ENCODE measurements around the gene OR11H7. TPM values are rescaled to one million over a fixed set of nuclear protein-coding genes. Genes with fewer than 3 reads are reported as not detected.
"Not testable (repeated sequence)": the region's sequence is repeated elsewhere in the genome, so short reads cannot be mapped to it uniquely, and the experiment has no call there.

Gene OR11H7
- total RNA-seq, 5 donors from 2014 or later (not counting 1 experiment from before 2014, with no cell fraction given), result not detected

- Histone ChIP-seq H3K4me1 (ENCODE audit: control insufficient read depth in 1 of 2, extremely low read depth in 1 of 2, insufficient read depth in 2 of 2, low read length in 2 of 2) (no peaks in the 10 kb centered on the region), H3K9me3 (no peaks in the 10 kb centered on the region), H3K4me3 (ENCODE audit: control insufficient read depth in 1 of 2, extremely low read depth in 1 of 2, low read length in 1 of 2) (no peak overlapping the region), H3K36me3 (ENCODE audit: control insufficient read depth in 2 of 2, extremely low read depth in 1 of 2, insufficient read depth in 1 of 2, low read length in 1 of 2) (no peaks in the 10 kb centered on the region), H3K27ac (ENCODE audit: low read length) (no peak overlapping the region), H3K27me3 (replicated peaks in 1 of 2; ENCODE audit: control insufficient read depth in 2 of 2, extremely low read depth in 1 of 2, insufficient read depth in 2 of 2, low read length in 1 of 2) (no peaks in the 10 kb centered on the region)
- no peak overlapping the region for H3K27ac Mint-ChIP-seq
- no peak for DNase-seq
- no peak for ATAC-seq (replicated peaks in 1 of 4)
- H3K4me1 Mint-ChIP-seq, result no peaks in the 10 kb centered on the region
- no peaks in the 10 kb centered on the region for H3K36me3 Mint-ChIP-seq
- ChIA-PET POLR2A (no interaction called here), CTCF (no interaction called here)
- H3K27me3 Mint-ChIP-seq, result peaks cover 11 to 16% of the 10 kb centered on the region in 2 donors
- H3K4me3 Mint-ChIP-seq, result no peak overlapping the region
- no peaks in the 10 kb centered on the region for H3K9me3 Mint-ChIP-seq
Measured at GRCh38 chr14:20194101-20194500, 34.7 kb upstream of the OR11H7 start.

- CTCF ChIA-PET; H3K27ac ChIP-seq (ENCODE audit: low read length); H3K9me3 ChIP-seq; H3K4me1 Mint-ChIP-seq; DNase-seq; H3K36me3 Mint-ChIP-seq; H3K36me3 ChIP-seq (ENCODE audit: control insufficient read depth in 2 of 2, extremely low read depth in 1 of 2, insufficient read depth in 1 of 2, low read length in 1 of 2); H3K4me3 Mint-ChIP-seq; H3K27me3 ChIP-seq (replicated peaks in 1 of 2; ENCODE audit: control insufficient read depth in 2 of 2, extremely low read depth in 1 of 2, insufficient read depth in 2 of 2, low read length in 1 of 2); H3K4me1 ChIP-seq (ENCODE audit: control insufficient read depth in 1 of 2, extremely low read depth in 1 of 2, insufficient read depth in 2 of 2, low read length in 2 of 2); H3K9me3 Mint-ChIP-seq; ATAC-seq (replicated peaks in 1 of 4); H3K4me3 ChIP-seq (ENCODE audit: control insufficient read depth in 1 of 2, extremely low read depth in 1 of 2, low read length in 1 of 2); POLR2A ChIA-PET; H3K27ac Mint-ChIP-seq: not testable (repeated sequence)
- WGBS (ENCODE audit: insufficient coverage), result 60% methylated on average over 2 of the region's 6 CpGs
- peaks cover 11 to 16% of the 10 kb centered on the region in 2 donors for H3K27me3 Mint-ChIP-seq
Measured at GRCh38 chr14:20195170-20195569, 33.6 kb upstream of the OR11H7 start.

GRCh38 chr14:20195911-20196310 lies 32.9 kb upstream of the OR11H7 start:
- H3K9me3 ChIP-seq, result no peaks in the 10 kb centered on the region
- H3K27ac Mint-ChIP-seq, result no peak overlapping the region
- no peaks in the 10 kb centered on the region for H3K4me1 ChIP-seq (ENCODE audit: control insufficient read depth in 1 of 2, extremely low read depth in 1 of 2, insufficient read depth in 2 of 2, low read length in 2 of 2)
- H3K4me3 ChIP-seq (ENCODE audit: control insufficient read depth in 1 of 2, extremely low read depth in 1 of 2, low read length in 1 of 2), result no peak overlapping the region
- H3K27me3 Mint-ChIP-seq, result peaks cover 11 to 16% of the 10 kb centered on the region in 2 donors
- no peak overlapping the region for H3K4me3 Mint-ChIP-seq
- ChIA-PET CTCF (no interaction called here), POLR2A (no interaction called here)
- H3K4me1 Mint-ChIP-seq, result no peaks in the 10 kb centered on the region
- no peak overlapping the region for H3K27ac ChIP-seq (ENCODE audit: low read length)
- H3K36me3 Mint-ChIP-seq, result no peaks in the 10 kb centered on the region
- WGBS (ENCODE audit: insufficient coverage), result 35% methylated on average over 2 of the region's 2 CpGs
- DNase-seq (peak in 1 of 35 experiments; percentile 9), ATAC-seq (replicated peaks in 1 of 4) (no peak)
- no peaks in the 10 kb centered on the region for H3K36me3 ChIP-seq (ENCODE audit: control insufficient read depth in 2 of 2, extremely low read depth in 1 of 2, insufficient read depth in 1 of 2, low read length in 1 of 2)
- no peaks in the 10 kb centered on the region for H3K9me3 Mint-ChIP-seq
- H3K27me3 ChIP-seq (replicated peaks in 1 of 2; ENCODE audit: control insufficient read depth in 2 of 2, extremely low read depth in 1 of 2, insufficient read depth in 2 of 2, low read length in 1 of 2), result no peaks in the 10 kb centered on the region

- DNase-seq (no peak), ATAC-seq (replicated peaks in 1 of 4) (no peak)
- Histone ChIP-seq H3K27me3 (replicated peaks in 1 of 2; ENCODE audit: control insufficient read depth in 2 of 2, extremely low read depth in 1 of 2, insufficient read depth in 2 of 2, low read length in 1 of 2) (no peaks in the 10 kb centered on the region), H3K4me3 (ENCODE audit: control insufficient read depth in 1 of 2, extremely low read depth in 1 of 2, low read length in 1 of 2) (no peak overlapping the region), H3K36me3 (ENCODE audit: control insufficient read depth in 2 of 2, extremely low read depth in 1 of 2, insufficient read depth in 1 of 2, low read length in 1 of 2) (no peaks in the 10 kb centered on the region), H3K9me3 (no peaks in the 10 kb centered on the region), H3K4me1 (ENCODE audit: control insufficient read depth in 1 of 2, extremely low read depth in 1 of 2, insufficient read depth in 2 of 2, low read length in 2 of 2) (no peaks in the 10 kb centered on the region), H3K27ac (ENCODE audit: low read length) (no peak overlapping the region)
- H3K4me3 Mint-ChIP-seq, result no peak overlapping the region
- H3K36me3 Mint-ChIP-seq, result no peaks in the 10 kb centered on the region
- H3K4me1 Mint-ChIP-seq, result no peaks in the 10 kb centered on the region
- WGBS (ENCODE audit: insufficient coverage), result 87% methylated on average over 4 of the region's 6 CpGs
- ChIA-PET POLR2A (no interaction called here), CTCF (no interaction called here)
- no peak overlapping the region for H3K27ac Mint-ChIP-seq
- H3K27me3 Mint-ChIP-seq, result peaks cover 15 to 21% of the 10 kb centered on the region in 2 donors
- H3K9me3 Mint-ChIP-seq, result no peaks in the 10 kb centered on the region
Measured at GRCh38 chr14:20197459-20197858, 31.3 kb upstream of the OR11H7 start.

- H3K27me3 Mint-ChIP-seq, result peaks cover 17 to 18% of the 10 kb centered on the region in 2 donors
- CTCF ChIA-PET, result interaction anchor here in 1 of 2 donors (0.5 kb wide), 1 partner anchor 77 kb away, joined by 3 read pairs; no protein-coding TSS in a partner anchor
- no peaks in the 10 kb centered on the region for H3K36me3 ChIP-seq (ENCODE audit: control insufficient read depth in 2 of 2, extremely low read depth in 1 of 2, insufficient read depth in 1 of 2, low read length in 1 of 2)
- no peak overlapping the region for H3K4me3 ChIP-seq (ENCODE audit: control insufficient read depth in 1 of 2, extremely low read depth in 1 of 2, low read length in 1 of 2)
- H3K27me3 ChIP-seq (replicated peaks in 1 of 2; ENCODE audit: control insufficient read depth in 2 of 2, extremely low read depth in 1 of 2, insufficient read depth in 2 of 2, low read length in 1 of 2), result no peaks in the 10 kb centered on the region
- no peak for DNase-seq
- H3K27ac ChIP-seq (ENCODE audit: low read length), result no peak overlapping the region
- no peaks in the 10 kb centered on the region for H3K9me3 ChIP-seq
- no peak overlapping the region for H3K27ac Mint-ChIP-seq
- H3K36me3 Mint-ChIP-seq, result no peaks in the 10 kb centered on the region
- WGBS (ENCODE audit: insufficient coverage), result 83% methylated on average over 3 of the region's 5 CpGs
- no peaks in the 10 kb centered on the region for H3K4me1 Mint-ChIP-seq
- H3K4me3 Mint-ChIP-seq, result no peak overlapping the region
- no peaks in the 10 kb centered on the region for H3K9me3 Mint-ChIP-seq
- POLR2A ChIA-PET, result no interaction called here
- no peaks in the 10 kb centered on the region for H3K4me1 ChIP-seq (ENCODE audit: control insufficient read depth in 1 of 2, extremely low read depth in 1 of 2, insufficient read depth in 2 of 2, low read length in 2 of 2)
- ATAC-seq (replicated peaks in 1 of 4), result no peak
Measured at GRCh38 chr14:20198991-20199390, 29.8 kb upstream of the OR11H7 start.

GRCh38 chr14:20204721-20205120 lies 24.1 kb upstream of the OR11H7 start:
- H3K36me3 Mint-ChIP-seq, result no peaks in the 10 kb centered on the region

GRCh38 chr14:20209595-20209994 lies 19.2 kb upstream of the OR11H7 start:
- no peak overlapping the region for H3K27ac ChIP-seq (ENCODE audit: low read length)
- no peak overlapping the region for H3K4me3 ChIP-seq (ENCODE audit: control insufficient read depth in 1 of 2, extremely low read depth in 1 of 2, low read length in 1 of 2)
- DNase-seq, result no peak
- H3K4me1 ChIP-seq (ENCODE audit: control insufficient read depth in 1 of 2, extremely low read depth in 1 of 2, insufficient read depth in 2 of 2, low read length in 2 of 2), result no peaks in the 10 kb centered on the region
- Mint-ChIP-seq H3K4me3 (no peak overlapping the region), H3K27ac (no peak overlapping the region), H3K4me1 (no peaks in the 10 kb centered on the region), H3K9me3 (no peaks in the 10 kb centered on the region), H3K27me3 (no peaks in the 10 kb centered on the region), H3K36me3 (no peaks in the 10 kb centered on the region)
- no peaks in the 10 kb centered on the region for H3K27me3 ChIP-seq (replicated peaks in 1 of 2; ENCODE audit: control insufficient read depth in 2 of 2, extremely low read depth in 1 of 2, insufficient read depth in 2 of 2, low read length in 1 of 2)
- no peak for ATAC-seq (replicated peaks in 1 of 4)
- no peaks in the 10 kb centered on the region for H3K9me3 ChIP-seq
- no peaks in the 10 kb centered on the region for H3K36me3 ChIP-seq (ENCODE audit: control insufficient read depth in 2 of 2, extremely low read depth in 1 of 2, insufficient read depth in 1 of 2, low read length in 1 of 2)
- POLR2A ChIA-PET, result no interaction called here
- WGBS (ENCODE audit: insufficient coverage), result no CpG with 5 or more reads among the region's 2 CpGs
- CTCF ChIA-PET, result interaction anchor here in 1 of 2 donors (0.6 kb wide), 1 partner anchor 327 kb away, joined by 3 read pairs; no protein-coding TSS in a partner anchor

More at GRCh38 chr14:20204721-20205120, 24.1 kb upstream of the OR11H7 start:
- Histone ChIP-seq H3K27ac (ENCODE audit: low read length) (no peak overlapping the region), H3K27me3 (replicated peaks in 1 of 2; ENCODE audit: control insufficient read depth in 2 of 2, extremely low read depth in 1 of 2, insufficient read depth in 2 of 2, low read length in 1 of 2) (no peaks in the 10 kb centered on the region), H3K9me3 (no peaks in the 10 kb centered on the region), H3K36me3 (ENCODE audit: control insufficient read depth in 2 of 2, extremely low read depth in 1 of 2, insufficient read depth in 1 of 2, low read length in 1 of 2) (no peaks in the 10 kb centered on the region), H3K4me3 (ENCODE audit: control insufficient read depth in 1 of 2, extremely low read depth in 1 of 2, low read length in 1 of 2) (no peak overlapping the region), H3K4me1 (ENCODE audit: control insufficient read depth in 1 of 2, extremely low read depth in 1 of 2, insufficient read depth in 2 of 2, low read length in 2 of 2) (no peaks in the 10 kb centered on the region)
- ATAC-seq (replicated peaks in 1 of 4) (no peak), DNase-seq (no peak)
- no peaks in the 10 kb centered on the region for H3K9me3 Mint-ChIP-seq
- H3K27me3 Mint-ChIP-seq, result peaks cover 4 to 11% of the 10 kb centered on the region in 2 donors
- H3K27ac Mint-ChIP-seq, result no peak overlapping the region
- H3K4me3 Mint-ChIP-seq, result no peak overlapping the region
- H3K4me1 Mint-ChIP-seq, result no peaks in the 10 kb centered on the region
- ChIA-PET POLR2A (no interaction called here), CTCF (no interaction called here)
- WGBS (ENCODE audit: insufficient coverage), result no CpG with 5 or more reads among the region's 3 CpGs

Data from T-cell (primary cell).